ENCODE measurements around the gene PSMB4. TPM values are rescaled to one million over a fixed set of nuclear protein-coding genes. Genes with fewer than 3 reads are reported as not detected.

The PSMB4 gene
- total RNA-seq, 4 donors from 2014 or later = 259 to 324 (median 291) TPM

- Histone ChIP-seq H3K27me3 (no peaks in the 10 kb centered on the region), H3K27ac (no peak overlapping the region), H3K4me1 (no peaks in the 10 kb centered on the region), H3K36me3 (peaks cover 6 to 88% of the 10 kb centered on the region in 2 donors), H3K9me3 (no peaks in the 10 kb centered on the region), H3K4me3 (no peak overlapping the region)
- ATAC-seq (no peak), DNase-seq (no peak)
- intact Hi-C loops (cut with DNase I; ENCODE audit: low total_unique reads) (no loop called here), in situ Hi-C loops (cut with MboI; ENCODE audit: low sequenced_read_pairs in 4 of 4) (no loop called here)
- TF ChIP-seq, protein P1, sequence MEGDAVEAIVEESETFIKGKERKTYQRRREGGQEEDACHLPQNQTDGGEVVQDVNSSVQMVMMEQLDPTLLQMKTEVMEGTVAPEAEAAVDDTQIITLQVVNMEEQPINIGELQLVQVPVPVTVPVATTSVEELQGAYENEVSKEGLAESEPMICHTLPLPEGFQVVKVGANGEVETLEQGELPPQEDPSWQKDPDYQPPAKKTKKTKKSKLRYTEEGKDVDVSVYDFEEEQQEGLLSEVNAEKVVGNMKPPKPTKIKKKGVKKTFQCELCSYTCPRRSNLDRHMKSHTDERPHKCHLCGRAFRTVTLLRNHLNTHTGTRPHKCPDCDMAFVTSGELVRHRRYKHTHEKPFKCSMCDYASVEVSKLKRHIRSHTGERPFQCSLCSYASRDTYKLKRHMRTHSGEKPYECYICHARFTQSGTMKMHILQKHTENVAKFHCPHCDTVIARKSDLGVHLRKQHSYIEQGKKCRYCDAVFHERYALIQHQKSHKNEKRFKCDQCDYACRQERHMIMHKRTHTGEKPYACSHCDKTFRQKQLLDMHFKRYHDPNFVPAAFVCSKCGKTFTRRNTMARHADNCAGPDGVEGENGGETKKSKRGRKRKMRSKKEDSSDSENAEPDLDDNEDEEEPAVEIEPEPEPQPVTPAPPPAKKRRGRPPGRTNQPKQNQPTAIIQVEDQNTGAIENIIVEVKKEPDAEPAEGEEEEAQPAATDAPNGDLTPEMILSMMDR (IDR thresholded peaks at IDR 0.05 in 4 of 5, conservative IDR thresholded peaks at IDR 0.05 in 1 of 5) = no peak
- no peak for TF ChIP-seq POLR2A (IDR thresholded peaks at IDR 0.05)
Observed at GRCh38 chr1:151407304-151407703, 7.9 kb downstream of the PSMB4 start.

DNA sequence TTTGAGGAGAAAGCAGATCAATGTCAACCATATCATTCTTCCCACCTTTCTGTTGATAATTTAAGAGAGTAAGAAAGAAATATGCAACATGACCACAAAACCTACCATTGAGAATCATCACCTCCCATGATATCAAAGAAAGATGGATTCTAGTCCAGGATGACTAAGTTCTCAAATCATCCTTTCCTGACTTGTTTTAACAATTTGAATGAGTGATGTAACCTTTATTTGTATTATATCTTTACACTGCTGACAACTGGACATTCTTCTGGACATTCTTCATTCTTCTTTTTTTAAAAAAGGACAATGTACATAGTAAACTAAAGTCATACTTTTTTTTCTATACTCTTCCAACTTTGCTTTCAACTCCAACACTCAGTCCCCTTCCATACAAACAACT is 9.5 kb downstream of the PSMB4 start:
- H3K27ac ChIP-seq = no peak overlapping the region
- peaks cover 6 to 94% of the 10 kb centered on the region in 2 donors for H3K36me3 ChIP-seq
- no peaks in the 10 kb centered on the region for H3K4me1 ChIP-seq
- DNase-seq = no peak
- TF ChIP-seq, protein P1 (IDR thresholded peaks at IDR 0.05 in 4 of 5, conservative IDR thresholded peaks at IDR 0.05 in 1 of 5) = no peak
- TF ChIP-seq POLR2A (IDR thresholded peaks at IDR 0.05) = no peak
- in situ Hi-C loops (cut with MboI; ENCODE audit: low sequenced_read_pairs in 4 of 4) (no loop called here), intact Hi-C loops (cut with DNase I; ENCODE audit: low total_unique reads) (no loop called here)
- no peak for ATAC-seq
- no peaks in the 10 kb centered on the region for H3K27me3 ChIP-seq
- no peaks in the 10 kb centered on the region for H3K9me3 ChIP-seq
- H3K4me3 ChIP-seq = no peak overlapping the region

GRCh38 chr1:151411884-151412283 is 12.5 kb downstream of the PSMB4 start:
- in situ Hi-C loops (cut with MboI; ENCODE audit: low sequenced_read_pairs in 4 of 4) (no loop called here), intact Hi-C loops (cut with DNase I; ENCODE audit: low total_unique reads) (no loop called here)
- no peak for DNase-seq
- Histone ChIP-seq H3K27me3 (no peaks in the 10 kb centered on the region), H3K4me3 (no peak overlapping the region), H3K27ac (no peak overlapping the region), H3K4me1 (no peaks in the 10 kb centered on the region), H3K9me3 (no peaks in the 10 kb centered on the region), H3K36me3 (peaks cover 6 to 95% of the 10 kb centered on the region in 2 donors)
- TF ChIP-seq, protein P1 (IDR thresholded peaks at IDR 0.05 in 4 of 5, conservative IDR thresholded peaks at IDR 0.05 in 1 of 5) = no peak
- TF ChIP-seq POLR2A (IDR thresholded peaks at IDR 0.05) = no peak
- no peak for ATAC-seq

GRCh38 chr1:151416231-151416630 is 16.9 kb downstream of the PSMB4 start:
- H3K4me1 ChIP-seq = no peaks in the 10 kb centered on the region
- ATAC-seq (no peak), DNase-seq (no peak)
- TF ChIP-seq POLR2A (IDR thresholded peaks at IDR 0.05) = no peak
- TF ChIP-seq, protein P1 (IDR thresholded peaks at IDR 0.05 in 4 of 5, conservative IDR thresholded peaks at IDR 0.05 in 1 of 5) = no peak
- in situ Hi-C loops (cut with MboI; ENCODE audit: low sequenced_read_pairs in 4 of 4) (no loop called here), intact Hi-C loops (cut with DNase I; ENCODE audit: low total_unique reads) (no loop called here)
- H3K36me3 ChIP-seq = peaks cover 0 to 85% of the 10 kb centered on the region in 2 donors
- no peaks in the 10 kb centered on the region for H3K27me3 ChIP-seq
- no peak overlapping the region for H3K4me3 ChIP-seq
- H3K27ac ChIP-seq = no peak overlapping the region
- H3K9me3 ChIP-seq = no peaks in the 10 kb centered on the region

- Histone ChIP-seq H3K9me3 (no peaks in the 10 kb centered on the region), H3K4me3 (no peak overlapping the region), H3K36me3 (peaks cover 3 to 88% of the 10 kb centered on the region in 2 donors), H3K4me1 (no peaks in the 10 kb centered on the region), H3K27ac (no peak overlapping the region), H3K27me3 (no peaks in the 10 kb centered on the region)
- no peak for ATAC-seq
- in situ Hi-C loops (cut with MboI; ENCODE audit: low sequenced_read_pairs in 4 of 4) (no loop called here), intact Hi-C loops (cut with DNase I; ENCODE audit: low total_unique reads) (no loop called here)
- no peak for DNase-seq
- TF ChIP-seq, protein P1 (IDR thresholded peaks at IDR 0.05 in 4 of 5, conservative IDR thresholded peaks at IDR 0.05 in 1 of 5) = no peak
- no peak for TF ChIP-seq POLR2A (IDR thresholded peaks at IDR 0.05)
Observed at GRCh38 chr1:151418081-151418480, 18.7 kb downstream of the PSMB4 start.

Measured in gastrocnemius medialis (tissue), 4 donors.